Activated effector memory CD4-positive, alpha-beta T cell treated with anti-CD3 and anti-CD28 coated beads, Interleukin-2, amount 50 U/mL, for 16 hours (primary cell): ENCODE data around the gene NAT10.
"Not testable (repeated sequence)": the region's sequence is repeated elsewhere in the genome, so short reads cannot be mapped to it uniquely, and the experiment has no call there.

Experiments
- DNase-seq: peaks from one replicate; pipeline ENCODE4 v3.0.0-alpha.2; 2020

NAT10 gene

GRCh38 chr11:34169686-34170085 lies 64.3 kb downstream of the NAT10 start:
- DNase-seq: no peak

GRCh38 chr11:34173050-34173449 lies 67.6 kb downstream of the NAT10 start:
- DNase-seq: no peak

GRCh38 chr11:34174412-34175041 lies 69.1 kb downstream of the NAT10 start:
- DNase-seq: peak; percentile 92

GRCh38 chr11:34175284-34176019 lies 70.0 kb downstream of the NAT10 start:
- no peak for DNase-seq

GRCh38 chr11:34176751-34177209 lies 71.4 kb downstream of the NAT10 start:
- no peak for DNase-seq

GRCh38 chr11:34178209-34178821 lies 72.9 kb downstream of the NAT10 start:
- DNase-seq: no peak

GRCh38 chr11:34179026-34179675 lies 73.7 kb downstream of the NAT10 start:
- no peak for DNase-seq

- no peak for DNase-seq
Observed at GRCh38 chr11:34180040-34180813, 74.8 kb downstream of the NAT10 start.

- not testable (repeated sequence) for DNase-seq
Observed at GRCh38 chr11:34180814-34181165, 75.4 kb downstream of the NAT10 start.

- no peak for DNase-seq
Observed at GRCh38 chr11:34181251-34181650, 75.8 kb downstream of the NAT10 start.

- DNase-seq: no peak
Observed at GRCh38 chr11:34181856-34182405, 76.5 kb downstream of the NAT10 start.

- no peak for DNase-seq
Observed at GRCh38 chr11:34182425-34182824, 77.0 kb downstream of the NAT10 start.

GRCh38 chr11:34182921-34183685 lies 77.7 kb downstream of the NAT10 start:
- no peak for DNase-seq

GRCh38 chr11:34183848-34184391 lies 78.5 kb downstream of the NAT10 start:
- no peak for DNase-seq

GRCh38 chr11:34184505-34185015 lies 79.1 kb downstream of the NAT10 start:
- DNase-seq: no peak

- DNase-seq: no peak
Observed at GRCh38 chr11:34185926-34186841, 80.8 kb downstream of the NAT10 start.

GRCh38 chr11:34188181-34188580 lies 82.8 kb downstream of the NAT10 start:
- DNase-seq: no peak

GRCh38 chr11:34189191-34189590 lies 83.8 kb downstream of the NAT10 start:
- no peak for DNase-seq

- DNase-seq: no peak
Observed at GRCh38 chr11:34190192-34191139, 85.0 kb downstream of the NAT10 start.
